GM18520 (cell line): ENCODE data around the gene NEK2.
"Not testable (repeated sequence)": the region's sequence is repeated elsewhere in the genome, so short reads cannot be mapped to it uniquely, and the experiment has no call there.

ENCODE experiments used
- ATAC-seq: cut with Tn5 transposase; IDR thresholded peaks from one replicate; pipeline ENCODE4 v1.9.1; 2021; ENCODE audit not compliant: unreplicated experiment

The NEK2 gene

DNA sequence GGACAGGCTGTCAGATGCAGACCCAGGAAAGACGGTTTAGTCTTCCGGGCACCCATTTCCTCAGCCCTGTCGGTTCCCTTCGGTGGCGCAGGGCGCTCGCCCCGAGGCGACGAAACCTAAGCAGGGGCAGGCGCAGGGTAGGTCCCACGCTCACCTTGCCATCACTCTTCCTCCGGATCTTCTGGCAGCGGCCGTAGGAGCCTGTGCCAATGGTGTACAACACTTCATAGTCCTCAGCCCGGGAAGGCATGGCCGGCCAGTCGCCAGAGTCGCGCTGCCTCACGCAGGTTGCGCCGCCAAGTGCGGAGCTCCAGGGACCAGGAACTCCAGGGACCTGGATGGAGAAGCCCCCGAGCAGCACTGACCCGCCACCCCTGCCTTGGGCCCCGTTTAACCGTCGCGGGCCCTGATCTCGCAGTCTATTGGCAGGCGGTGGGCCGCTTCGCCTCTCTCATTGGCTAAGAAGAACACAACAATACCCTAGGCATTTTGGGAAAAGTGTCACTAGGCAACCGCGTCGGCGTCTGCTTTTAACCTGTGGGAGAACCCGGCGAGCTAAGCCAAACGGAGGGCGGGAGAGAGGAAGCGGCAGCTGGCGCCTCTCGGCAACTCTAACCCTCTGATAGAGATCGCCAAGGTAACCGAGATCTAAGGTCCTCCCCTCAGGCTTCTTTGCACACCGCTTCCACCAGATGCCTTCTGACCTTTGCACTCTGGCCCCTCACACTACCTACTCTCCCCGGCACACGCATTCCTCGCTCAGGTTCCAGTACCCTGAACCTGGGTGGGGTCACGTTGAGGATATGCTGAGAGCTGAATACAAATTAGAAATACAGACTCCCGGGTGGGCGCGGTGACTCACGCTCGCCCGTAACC lies at the start of gene NEK2:
Gene NEK2 (minus strand): TSS at position 392 of the 876 bp plus-strand sequence. CDS start 142 bp downstream, at position 250.
- peak; percentile 94 for ATAC-seq

DNA sequence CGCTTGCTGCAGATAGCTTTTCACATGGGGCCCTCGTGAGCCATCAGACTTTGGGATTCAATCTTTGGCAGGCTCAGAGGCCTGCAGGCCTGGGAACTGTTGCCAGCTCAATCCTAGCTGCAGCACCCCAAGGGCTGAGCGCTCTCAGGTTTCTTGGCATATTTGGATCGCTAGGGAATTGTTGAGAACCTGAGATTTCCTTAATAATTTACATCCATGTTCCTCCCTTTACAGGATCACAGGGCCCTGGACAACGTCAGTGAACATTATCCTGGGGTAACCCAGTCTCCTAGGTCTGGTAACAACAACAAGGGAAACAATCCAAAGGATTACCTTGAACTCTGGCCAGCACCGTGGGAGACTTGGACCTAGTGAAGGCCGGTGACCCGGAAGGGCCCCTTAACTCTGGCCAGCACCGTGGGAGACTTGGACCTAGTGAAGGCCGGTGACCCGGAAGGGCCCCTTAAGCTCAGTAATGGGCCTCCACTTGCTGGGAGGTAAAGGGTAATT lies 49.3 kb upstream of the NEK2 start:
- no peak for ATAC-seq

DNA sequence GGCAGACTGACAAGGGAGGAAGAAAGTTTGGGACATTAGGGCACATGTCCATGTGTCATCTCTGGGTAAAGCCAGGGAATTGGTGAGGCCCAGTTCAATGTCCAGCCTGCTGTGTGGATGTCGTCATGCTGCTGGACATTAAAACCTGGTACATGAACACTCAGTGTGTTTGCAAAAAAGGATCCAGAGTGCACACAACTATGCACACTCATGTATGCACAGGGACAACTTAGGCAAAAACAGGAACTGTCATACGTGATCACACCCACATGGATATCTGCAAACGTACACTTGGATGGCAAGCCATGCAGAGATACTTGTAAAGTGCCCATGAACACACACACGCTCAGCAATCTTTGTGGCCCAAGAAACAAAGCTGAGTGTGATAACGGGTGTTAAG lies 47.9 kb upstream of the NEK2 start:
- ATAC-seq, result no peak

GRCh38 chr1:211722277-211723175 lies 47.1 kb upstream of the NEK2 start:
- no peak for ATAC-seq

DNA sequence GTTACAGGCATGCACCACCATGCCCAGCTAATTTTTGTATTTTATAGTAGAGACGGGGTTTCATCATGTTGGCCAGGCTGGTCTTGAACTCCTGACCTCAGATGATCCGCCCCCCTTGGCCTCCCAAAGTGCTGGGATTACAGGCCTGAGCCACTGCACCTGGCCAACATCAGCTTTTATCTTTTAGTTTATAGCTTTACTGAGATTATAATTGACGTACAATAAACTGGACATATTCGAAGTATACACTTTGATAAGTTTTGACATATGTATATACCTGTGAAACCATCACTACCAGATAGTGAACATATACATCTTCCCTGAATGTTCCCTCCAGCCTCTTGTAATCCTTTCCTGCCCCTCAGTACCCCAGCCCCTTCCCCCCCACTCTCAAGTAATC lies 41.1 kb upstream of the NEK2 start:
- ATAC-seq, result not testable (repeated sequence)

DNA sequence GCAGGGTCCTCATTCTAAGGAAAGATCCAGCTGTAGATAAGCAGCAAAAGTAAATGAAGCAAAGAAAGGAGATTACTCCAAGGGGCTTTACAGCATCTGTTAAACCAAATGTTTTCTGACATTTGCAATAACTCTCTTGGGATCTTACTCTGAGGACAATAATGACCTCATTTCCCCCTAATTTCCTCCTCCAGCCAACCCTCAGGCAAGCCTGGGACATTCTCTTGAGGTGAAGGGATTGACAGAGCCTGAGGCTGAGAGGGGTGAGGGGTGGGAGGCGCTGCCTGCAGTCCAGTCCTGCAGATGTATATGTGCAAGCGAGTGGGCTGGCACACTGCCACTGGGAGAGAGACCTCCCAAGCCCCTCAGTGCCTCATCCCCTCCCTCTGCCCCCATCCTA lies 40.5 kb upstream of the NEK2 start:
- ATAC-seq, result no peak

DNA sequence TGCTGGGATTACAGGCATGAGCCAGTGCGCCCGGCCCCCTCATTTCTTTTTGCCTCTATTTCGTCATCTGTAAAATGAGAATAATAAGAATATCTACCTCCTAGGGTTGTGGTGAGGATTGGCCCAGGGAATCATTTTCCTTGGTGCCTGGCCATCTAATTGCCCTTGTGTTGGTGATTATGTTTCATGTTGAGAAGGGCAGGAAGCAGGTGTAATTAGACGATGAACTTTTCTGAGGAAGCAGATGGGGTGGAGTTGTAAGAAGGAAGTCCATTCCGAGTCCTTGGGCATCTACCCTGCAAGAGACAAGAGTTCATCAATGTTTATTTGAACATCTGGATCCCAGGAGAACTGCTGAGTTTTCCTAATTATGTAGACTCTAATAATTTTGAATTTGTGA lies 38.7 kb upstream of the NEK2 start:
- ATAC-seq, result no peak

- no peak for ATAC-seq
Observed at GRCh38 chr1:211713231-211713630, 37.8 kb upstream of the NEK2 start.

DNA sequence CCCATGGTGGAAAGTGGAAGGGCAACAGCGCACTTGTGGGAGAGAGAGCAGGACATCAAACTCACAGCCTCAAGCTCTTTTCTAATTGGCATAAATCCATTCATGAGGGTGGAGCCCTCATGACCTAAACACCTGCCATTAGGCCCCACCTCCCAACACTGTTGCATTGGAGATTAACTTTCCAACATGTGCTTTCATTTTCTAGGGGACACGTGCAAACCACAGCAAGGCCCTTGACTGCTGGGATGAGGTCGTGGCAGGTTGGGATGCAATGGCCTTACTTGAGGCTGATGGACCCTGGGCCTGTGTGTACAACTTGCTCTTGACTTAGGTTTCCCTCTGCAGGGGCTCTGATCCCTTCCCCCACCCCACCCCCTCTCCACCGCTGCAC lies 35.9 kb upstream of the NEK2 start:
- ATAC-seq, result no peak

GRCh38 chr1:211710566-211711314 lies 35.3 kb upstream of the NEK2 start:
- ATAC-seq, result no peak

- no peak for ATAC-seq
Observed at GRCh38 chr1:211708926-211709325, 33.5 kb upstream of the NEK2 start.

DNA sequence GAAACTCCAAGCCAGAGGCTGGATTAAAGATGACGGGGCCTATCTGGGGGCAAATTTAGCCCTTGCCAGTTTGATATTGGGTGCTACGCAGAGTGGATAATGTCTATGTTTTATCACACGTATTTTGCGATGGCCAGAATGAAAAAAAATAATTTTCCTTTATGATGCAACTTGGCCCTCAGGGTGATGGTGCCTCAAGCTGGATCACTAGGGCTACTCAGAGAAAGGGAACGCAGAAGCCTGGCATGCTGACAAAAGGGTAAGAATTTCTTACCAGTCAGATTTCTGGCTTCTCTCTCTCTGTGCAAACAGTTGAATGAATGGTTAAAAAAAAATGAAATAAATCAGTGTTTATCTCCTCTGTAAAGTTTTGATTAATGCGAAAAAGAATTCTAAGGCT lies 32.6 kb upstream of the NEK2 start:
- no peak for ATAC-seq

GRCh38 chr1:211705467-211706091 lies 30.2 kb upstream of the NEK2 start:
- no peak for ATAC-seq

DNA sequence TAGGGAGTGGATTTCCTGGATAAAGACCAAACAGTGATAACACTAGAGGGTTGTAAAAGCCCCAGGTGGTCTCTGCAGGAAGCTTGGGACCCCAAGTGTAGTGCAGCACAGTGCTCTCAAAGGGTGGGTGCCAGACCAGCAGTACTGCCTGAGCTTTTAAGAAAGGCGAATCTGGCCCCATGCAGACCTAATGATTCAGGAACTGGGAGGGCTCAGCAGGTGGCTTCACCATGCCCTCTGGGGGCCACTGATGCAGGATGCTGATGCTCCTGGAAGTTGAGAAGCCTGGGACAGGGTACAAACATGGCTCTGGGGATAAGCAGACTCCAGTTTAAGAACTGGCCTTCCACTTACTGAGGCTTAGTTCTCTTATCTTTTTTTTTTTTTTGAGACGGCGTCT lies 29.1 kb upstream of the NEK2 start:
- no peak for ATAC-seq

DNA sequence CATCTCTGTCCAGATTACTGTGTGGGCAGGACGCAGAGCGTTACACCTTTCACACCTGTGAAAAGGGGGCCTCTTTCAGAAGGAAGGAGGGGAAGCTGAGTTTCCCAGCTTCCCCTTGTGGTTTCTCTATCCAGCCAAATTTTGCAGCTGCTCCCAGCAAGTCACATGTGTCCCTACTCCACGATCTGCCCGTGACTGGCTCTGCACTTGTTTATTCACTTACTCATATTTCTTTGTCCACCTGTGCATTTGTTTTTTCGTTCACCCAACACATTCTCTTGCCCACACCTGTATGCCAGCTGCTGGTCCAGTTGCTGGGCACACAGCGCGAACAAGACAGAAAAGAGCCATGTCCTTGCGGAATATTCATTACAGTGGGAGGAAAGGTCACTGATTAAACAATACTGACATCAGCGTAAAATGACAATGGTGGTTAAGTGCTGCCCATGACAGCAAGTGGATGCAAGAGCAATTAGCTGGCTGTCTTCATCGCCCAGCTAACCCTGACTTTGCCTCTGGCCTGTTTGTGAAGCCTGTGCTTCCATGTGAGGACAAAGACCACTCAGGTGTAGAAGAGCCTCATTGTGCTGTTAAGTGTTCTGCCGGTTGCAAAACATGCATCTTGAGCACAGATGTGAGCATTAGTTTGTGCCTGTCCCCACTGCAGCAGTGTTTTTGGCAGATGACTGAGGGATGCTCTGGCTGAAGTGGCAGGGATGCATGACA lies 28.6 kb upstream of the NEK2 start:
- ATAC-seq, result no peak

DNA sequence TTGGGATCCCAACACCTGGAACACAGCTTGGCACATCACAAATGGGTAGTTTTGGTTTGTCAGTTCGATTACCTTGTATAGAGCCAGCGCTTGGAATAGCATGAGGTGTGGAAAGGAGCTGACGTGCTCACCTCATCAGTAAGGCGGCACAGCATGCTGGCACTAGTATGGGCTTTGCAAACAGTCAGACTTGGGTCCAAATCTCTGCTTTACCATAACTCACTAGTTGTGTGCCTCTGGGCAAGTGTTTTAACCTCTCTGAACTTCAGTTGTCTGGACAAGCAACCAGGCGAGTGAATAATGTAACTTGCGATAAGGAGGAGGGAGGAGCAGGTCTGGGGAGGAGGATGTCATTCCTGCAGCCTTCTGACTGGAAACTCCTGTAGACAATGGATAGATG lies 26.3 kb upstream of the NEK2 start:
- ATAC-seq, result no peak

GRCh38 chr1:211699059-211699458 lies 23.6 kb upstream of the NEK2 start:
- ATAC-seq, result no peak

- ATAC-seq, result peak; percentile 24
Observed at GRCh38 chr1:211698161-211699026, 23.0 kb upstream of the NEK2 start.

DNA sequence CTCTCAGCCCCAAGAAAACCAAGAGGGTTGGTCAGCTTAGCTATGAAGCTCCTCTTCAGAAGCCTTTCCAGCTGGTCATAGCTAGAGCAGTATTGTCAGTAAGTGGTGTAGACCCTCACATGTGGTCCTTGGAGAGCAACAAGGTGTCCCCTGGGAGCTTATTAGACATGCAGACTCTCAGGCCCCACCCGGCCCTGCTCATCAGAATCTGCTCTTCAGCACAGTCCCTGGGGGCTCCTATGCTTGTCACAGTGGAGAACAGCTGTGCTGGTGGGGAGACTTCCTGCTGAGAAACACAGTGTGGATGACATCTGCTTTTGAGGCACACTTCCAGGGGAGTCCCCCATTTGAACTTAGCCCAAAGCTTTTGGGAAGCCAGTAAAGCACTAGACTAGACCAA lies 21.9 kb upstream of the NEK2 start:
- ATAC-seq, result peak; percentile 68
